Measurements from ENCODE around the gene QPCTL.
"Not testable (repeated sequence)": the region's sequence is repeated elsewhere in the genome, so short reads cannot be mapped to it uniquely, and the experiment has no call there.

The QPCTL gene

GRCh38 chr19:45677351-45678230, 14.9 kb upstream of the QPCTL start:
- no peak for DNase-seq

- no peak for DNase-seq
These were observed 11.0 kb upstream of the QPCTL start for GRCh38 chr19:45681391-45682015.

DNA sequence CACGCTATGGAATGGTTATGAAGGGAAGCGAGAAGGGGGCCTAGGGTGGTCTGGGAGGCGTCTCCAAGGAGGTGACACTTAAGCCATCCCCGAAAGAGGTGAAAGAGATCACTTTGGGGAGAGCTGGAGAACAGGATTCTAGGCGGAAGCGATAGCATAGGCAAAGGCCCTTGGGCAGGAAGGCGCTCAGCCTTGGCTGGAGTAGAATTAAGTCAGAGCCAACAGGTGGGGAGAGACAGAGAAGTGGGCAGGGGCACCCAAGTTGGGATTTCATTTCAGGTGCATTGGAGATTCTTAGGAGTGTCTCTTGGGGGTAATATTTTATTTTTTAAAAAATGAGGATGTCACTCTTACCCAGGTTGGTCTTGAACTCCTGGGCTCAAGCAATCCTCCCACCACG, 10.3 kb upstream of the QPCTL start:
- DNase-seq = no peak

DNA sequence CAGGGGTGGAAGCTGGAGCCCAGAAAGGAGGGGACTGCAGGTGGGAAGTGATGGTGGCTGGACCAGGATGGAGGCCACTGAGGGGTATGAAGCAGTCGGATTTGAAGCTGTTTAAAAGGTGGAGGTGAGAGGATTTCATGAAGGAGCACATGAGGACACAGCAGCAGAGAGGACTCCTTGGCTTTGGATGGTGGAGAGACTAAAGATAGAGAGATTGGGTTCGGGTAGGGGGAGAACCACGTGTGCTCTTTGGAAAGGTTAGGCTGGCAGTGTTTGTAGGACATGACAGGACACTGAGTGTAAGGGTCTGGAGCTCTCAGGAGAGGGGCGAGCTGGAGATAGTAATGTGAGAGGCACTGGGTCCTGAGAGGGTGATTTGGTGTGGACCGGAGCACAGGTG, 9.6 kb upstream of the QPCTL start:
- DNase-seq = no peak

DNA sequence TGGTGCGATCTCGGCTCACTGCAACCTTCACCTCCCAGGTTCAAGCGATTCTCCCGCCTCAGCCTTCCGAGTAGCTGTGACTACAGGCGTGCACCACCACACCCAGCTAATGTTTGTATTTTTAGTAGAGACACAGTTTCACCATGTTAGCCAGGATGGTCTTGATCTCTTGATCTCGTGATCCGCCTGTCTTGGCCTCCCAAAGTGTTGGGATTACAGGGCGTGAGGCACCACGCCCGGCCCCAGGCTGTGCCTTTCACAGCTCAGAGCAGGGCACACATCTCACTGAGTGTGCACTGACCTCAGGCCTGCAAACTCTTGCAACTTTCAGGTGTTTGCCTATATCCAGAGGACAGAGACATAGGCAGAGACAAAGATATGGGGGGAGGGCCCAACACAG, 7.4 kb upstream of the QPCTL start:
- DNase-seq = not testable (repeated sequence)

- no peak for DNase-seq
These were observed 4.9 kb upstream of the QPCTL start for GRCh38 chr19:45687599-45687998.

DNA sequence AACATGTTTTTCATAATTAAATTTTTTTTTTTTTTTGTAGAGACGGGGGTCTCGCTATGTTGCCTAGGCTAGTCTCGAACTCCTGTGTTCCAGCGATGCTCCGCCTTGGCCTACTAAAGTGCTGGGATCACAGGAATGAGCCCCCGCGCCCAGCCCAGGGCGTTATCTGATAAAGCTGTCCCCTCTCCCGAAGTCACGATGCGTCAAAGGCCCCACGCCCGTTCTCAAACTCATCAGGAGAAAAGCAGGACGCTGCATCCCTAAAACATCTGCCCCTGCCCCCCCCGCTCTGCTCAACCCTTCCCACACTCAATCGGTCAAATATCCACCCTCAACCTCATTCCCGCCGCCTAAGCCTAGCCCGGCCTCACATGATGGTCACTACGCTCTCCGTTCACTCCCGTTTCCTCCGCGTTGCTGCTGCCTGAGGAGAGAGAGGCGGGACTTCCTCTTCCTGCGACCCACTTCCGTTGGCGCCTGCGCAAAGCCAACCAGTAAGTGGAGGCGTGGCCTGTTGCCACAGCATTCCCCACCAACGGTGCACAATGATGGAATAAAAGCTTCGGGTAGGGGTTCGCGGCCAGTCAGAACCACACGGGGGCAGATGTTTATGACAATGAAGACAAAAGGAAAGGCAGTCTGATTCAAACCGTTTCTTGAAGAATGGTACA, 815 bp upstream of the QPCTL start, which contains the start of gene SNRPD2:
Gene SNRPD2, minus strand, starts transcription at position 438 of the 671 bp plus-strand sequence. Its CDS starts 65 bp downstream, at position 373.
- DNase-seq = peak; percentile 58

DNA sequence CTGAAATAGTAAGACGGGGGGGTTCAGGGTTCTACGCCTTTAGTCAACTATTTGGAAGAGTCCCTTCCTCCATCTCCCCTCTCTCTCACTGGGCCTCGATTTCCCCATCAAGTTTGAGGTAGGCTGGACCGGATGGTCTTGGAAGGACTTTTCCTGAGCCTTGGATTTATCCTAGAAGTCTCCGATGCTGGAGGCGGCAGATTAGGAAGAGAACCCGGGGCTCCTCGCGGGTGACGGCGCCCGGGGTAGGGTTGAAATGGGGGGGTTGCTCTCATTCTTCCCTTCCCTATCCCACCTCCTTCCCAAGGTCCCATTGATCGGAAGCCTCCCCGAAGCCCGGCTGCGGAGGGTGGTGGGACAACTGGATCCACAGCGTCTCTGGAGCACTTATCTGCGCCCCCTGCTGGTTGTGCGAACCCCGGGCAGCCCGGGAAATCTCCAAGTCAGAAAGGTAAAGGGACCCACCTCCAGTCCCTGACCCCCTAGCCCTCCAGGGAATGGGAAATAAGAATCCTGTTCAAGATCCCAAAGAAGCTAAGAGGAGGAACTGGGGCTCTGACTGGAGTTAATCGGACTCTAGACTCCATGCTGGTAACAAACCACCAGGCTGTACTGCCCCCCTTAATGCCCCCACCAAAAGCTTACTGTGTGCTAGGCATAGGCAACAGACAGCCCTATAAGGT, 781 bp downstream of the QPCTL start:
- no peak for DNase-seq

- DNase-seq = no peak
These were observed 9.2 kb downstream of the QPCTL start for GRCh38 chr19:45701676-45702075.

DNA sequence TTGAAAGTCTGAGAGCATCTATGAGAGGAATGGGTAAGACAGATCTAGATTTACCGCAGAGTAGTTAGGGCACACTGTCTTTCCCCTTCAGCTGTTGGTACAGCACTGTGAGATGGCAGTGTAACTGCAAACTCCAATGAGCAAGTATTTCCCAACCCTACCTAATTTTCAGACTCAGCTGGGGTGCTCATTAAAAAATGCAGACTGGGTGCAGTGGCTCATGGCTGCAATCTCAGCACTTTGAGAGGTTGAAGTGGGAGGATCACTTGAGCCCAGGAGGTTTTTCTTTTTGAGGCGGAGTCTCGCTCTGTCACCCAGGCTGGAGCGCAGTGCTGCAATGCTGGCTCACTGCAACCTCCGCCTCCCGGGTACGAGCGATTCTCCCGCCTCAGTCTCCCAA, 12.6 kb downstream of the QPCTL start:
- no peak for DNase-seq

- DNase-seq = no peak
These were observed 13.4 kb downstream of the QPCTL start for GRCh38 chr19:45705710-45706415.

DNA sequence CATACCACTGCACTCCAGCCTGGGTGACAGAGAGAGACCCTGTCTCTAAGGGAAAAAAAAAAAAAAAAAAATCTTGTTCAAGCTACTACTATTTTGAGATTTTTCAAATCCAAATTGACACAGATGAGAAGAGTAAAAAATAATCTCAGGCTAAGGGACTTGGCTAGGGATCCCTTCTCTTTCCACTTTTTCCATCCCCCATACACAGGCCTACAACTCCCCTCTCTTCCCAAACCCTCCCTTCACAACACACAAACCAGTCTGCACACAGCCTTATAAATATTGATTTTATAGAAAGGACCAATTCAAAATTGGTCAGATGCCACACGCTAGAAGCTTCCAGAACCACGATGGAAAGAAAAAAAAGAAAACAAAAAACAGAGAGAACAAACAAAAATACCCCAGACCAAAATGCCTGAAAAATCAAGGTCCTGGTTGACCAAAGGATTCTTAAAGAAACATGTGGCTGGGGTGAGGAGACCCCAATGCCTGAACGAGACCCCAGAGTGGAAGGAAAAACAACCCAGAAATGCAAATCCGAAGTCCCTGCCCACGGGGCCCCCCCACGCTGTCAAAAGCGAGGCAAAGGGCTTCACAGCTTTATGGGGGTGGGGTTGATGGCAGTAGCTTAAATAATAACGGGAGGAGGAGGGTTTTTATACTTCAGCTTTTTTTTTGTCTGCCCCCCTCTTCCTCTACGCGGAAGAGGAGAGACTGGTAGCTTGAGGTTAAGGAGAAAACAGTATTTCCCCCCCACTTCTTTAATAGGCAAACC, 18.1 kb downstream of the QPCTL start:
- no peak for DNase-seq

DNA sequence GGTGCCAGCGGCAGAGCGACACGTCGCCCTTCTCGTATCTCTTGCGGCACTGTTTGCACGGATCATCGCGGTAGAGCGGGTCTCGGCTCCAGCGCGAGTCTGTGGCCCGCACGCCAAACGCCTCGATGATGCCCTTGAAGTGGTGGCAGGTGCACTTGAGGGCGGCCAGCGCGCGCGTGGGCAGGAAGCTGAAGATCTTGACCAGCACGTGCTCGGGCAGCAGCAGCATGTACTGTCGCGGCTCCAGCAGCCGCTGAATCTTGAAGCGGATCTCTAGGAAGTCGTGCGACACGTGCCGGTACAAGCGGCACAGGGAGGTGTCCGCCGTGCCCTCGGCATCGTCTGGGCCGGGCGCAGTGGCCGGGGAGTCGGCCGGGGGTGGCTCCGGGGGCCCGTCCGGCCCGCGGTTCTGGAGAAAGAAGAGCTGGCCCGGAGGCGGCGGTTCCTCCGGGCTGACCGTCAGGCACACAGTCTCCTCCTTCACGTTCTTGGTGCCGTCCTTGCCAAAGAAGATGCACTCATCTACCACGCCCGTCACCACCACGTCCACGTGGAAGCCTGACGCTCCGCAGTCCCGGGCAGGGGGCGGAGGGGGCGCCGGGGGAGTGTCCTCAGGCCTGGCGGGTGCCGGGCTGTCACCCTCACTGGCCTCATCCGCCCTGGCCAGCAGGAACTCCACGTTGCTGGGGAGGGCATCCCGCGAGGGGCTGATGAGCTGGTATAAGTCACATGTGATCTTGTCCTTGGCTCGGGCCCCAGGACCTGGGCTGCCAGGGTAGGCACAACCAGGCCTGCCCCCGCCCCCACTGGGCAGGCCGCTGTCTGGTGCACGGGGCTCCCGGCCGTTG, 19.6 kb downstream of the QPCTL start:
- no peak for DNase-seq

DNA sequence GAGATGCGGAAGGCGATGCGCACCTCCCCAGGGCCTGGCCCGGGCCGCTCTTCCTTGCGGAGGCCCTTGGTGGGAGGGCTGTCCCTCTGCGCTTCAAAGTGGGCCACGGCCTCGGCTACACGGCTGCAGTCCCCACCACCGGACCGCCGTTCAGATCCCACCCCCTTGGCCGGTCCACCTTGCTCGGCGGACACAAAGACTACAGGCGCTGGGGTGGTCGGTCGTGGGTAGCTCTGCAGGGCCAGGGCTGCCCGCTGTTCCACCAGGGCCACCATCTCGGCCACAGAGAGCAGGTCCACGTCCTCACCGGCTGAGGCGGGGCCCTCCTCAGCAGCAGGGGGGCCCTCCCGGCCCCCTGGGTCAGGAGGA, 20.2 kb downstream of the QPCTL start:
- DNase-seq = no peak

GRCh38 chr19:45713141-45713540, 20.7 kb downstream of the QPCTL start:
- DNase-seq = no peak

DNA sequence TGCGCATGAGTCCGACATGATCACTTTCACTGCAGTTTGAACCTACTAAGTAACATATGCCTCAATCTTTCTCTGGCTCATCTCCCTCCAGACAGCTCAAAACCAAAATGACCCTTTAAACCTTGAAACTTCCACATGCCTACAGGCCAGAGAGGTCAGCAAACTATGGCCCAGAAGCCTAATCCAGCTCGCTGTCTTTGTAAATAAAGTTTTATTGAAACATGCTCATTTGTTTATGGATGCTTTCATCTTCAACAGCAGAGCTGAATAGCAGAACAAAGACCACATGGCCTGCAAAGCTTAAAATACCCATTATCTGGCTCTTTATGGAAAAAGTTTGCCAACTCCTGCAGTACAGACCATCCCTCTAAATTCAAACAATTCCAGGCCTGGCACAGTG, 22.7 kb downstream of the QPCTL start:
- no peak for DNase-seq

GRCh38 chr19:45716359-45717130, 24.1 kb downstream of the QPCTL start:
- no peak for DNase-seq

- peak; percentile 91 for DNase-seq
These were observed 24.9 kb downstream of the QPCTL start for GRCh38 chr19:45717131-45717982.

Data from SIG-M5 (cell line).